Panc1 (cell line): Measurements from ENCODE around the gene RPGR. TPM values are rescaled to one million over a fixed set of nuclear protein-coding genes. Genes with fewer than 3 reads are reported as not detected.

Experiments used
- ATAC-seq: fragments of 200-7000 bp; cut with Tn5 transposase; 2 replicates; pipeline ENCODE4 v1.9.1; 2020; ENCODE audit warnings: mild to moderate bottlenecking, moderate library complexity
- BruUV-seq: library from RNA; stranded (reverse); fragments of 400-500 nt; replicated peaks from 2 replicates; lab custom pipeline; 2021; lab: Mats Ljungman, UMichigan
- CTCF ChIA-PET: fragments of 300-600 bp; sonication (Branson Sonifier 250); formaldehyde crosslinking; loops from one replicate; lab custom pipeline; 2022; ENCODE audit warnings: antibody characterized with exemption; lab: Charles Lee
- POLR2A ChIA-PET: fragments of 300-600 bp; sonication (Branson Sonifier 250); formaldehyde crosslinking; loops from one replicate; lab custom pipeline; 2022; ENCODE audit warnings: antibody characterized with exemption; lab: Charles Lee
- DNase-seq: peaks from one replicate; pipeline ENCODE4 v3.0.0-alpha.2; 2010; ENCODE audit warnings: low read depth, low spot score
- H3K27ac ChIP-seq: 2 replicates; pipeline ENCODE4 v1.5.1; 2011; ENCODE audit warnings: mild to moderate bottlenecking, low read length, inconsistent platforms
- H3K27me3 ChIP-seq: fragments of 200-500 bp; sonication (Bioruptor generic); 2 replicates; pipeline ENCODE4 v1.6.0; 2014; ENCODE audit warnings: low read length, inconsistent platforms; ENCODE audit not compliant: control insufficient read depth, insufficient read depth
- H3K36me3 ChIP-seq: fragments of 200-500 bp; sonication (Bioruptor generic); 2 replicates; pipeline ENCODE4 v1.5.1; 2014; ENCODE audit warnings: inconsistent platforms, mild to moderate bottlenecking, low read length, moderate library complexity; ENCODE audit not compliant: control insufficient read depth, insufficient read depth
- H3K4me1 ChIP-seq: 2 replicates; pipeline ENCODE4 v1.5.1; 2011; ENCODE audit warnings: inconsistent platforms, mild to moderate bottlenecking, low read length, moderate library complexity; ENCODE audit not compliant: control insufficient read depth, insufficient read depth
- H3K4me3 ChIP-seq, 2 experiments: 2 replicates each; pipeline ENCODE4 v1.5.1; 2011 to 2012; ENCODE audit warnings: low read depth in 2 of 2, low read length in 2 of 2, mild to moderate bottlenecking in 2 of 2, inconsistent platforms in 1 of 2, moderate library complexity in 1 of 2
- H3K9me3 ChIP-seq: fragments of 200-500 bp; sonication (Bioruptor generic); 2 replicates; pipeline ENCODE4 v1.5.1; 2014; ENCODE audit warnings: low read depth, mild to moderate bottlenecking, inconsistent platforms, low read length, moderate library complexity; ENCODE audit not compliant: control insufficient read depth, insufficient read depth
- POLR2AphosphoS5 ChIP-seq: IDR thresholded peaks from 2 replicates; pipeline ENCODE4 v1.6.1; 2012; ENCODE audit warnings: mild to moderate bottlenecking, low read depth, low read length, moderate library complexity
- SIN3A ChIP-seq: IDR thresholded peaks from 2 replicates; pipeline ENCODE4 v1.6.1; 2012; ENCODE audit warnings: low read depth, mild to moderate bottlenecking, low read length, moderate library complexity, borderline replicate concordance; ENCODE audit not compliant: insufficient read depth
- TCF7L2 ChIP-seq: IDR thresholded peaks from 2 replicates; pipeline ENCODE4 v1.6.1; 2011; ENCODE audit warnings: mild to moderate bottlenecking, low read depth, low read length, inconsistent platforms
- in situ Hi-C: cut with HindIII; loops from 2 replicates; pipeline ENCODE4 v1.10.0; 2016; ENCODE audit warnings: low sequenced_read_pairs, low pct_unique_long_range_greater_than_20kb
- intact Hi-C: fragments of 100-400 bp; cut with micrococcal nuclease; formaldehyde crosslinking; loops from one replicate; pipeline ENCODE4 v1.10.0; 2022; ENCODE audit not compliant: unreplicated experiment
- total RNA-seq: library from RNA; stranded (reverse); gene quantifications from one replicate; pipeline ENCODE4 v1.2.1, GENCODE V29; 2021; ENCODE audit not compliant: unreplicated experiment
- TF ChIP-seq, protein P1 (sequence below): fragments of 450-650 bp; IDR thresholded peaks from 2 replicates; pipeline ENCODE4 v1.5.1; 2017; ENCODE audit warnings: mild to moderate bottlenecking
- TF ChIP-seq, protein P2 (sequence below), 2 experiments: IDR thresholded peaks; 2 replicates each; pipeline ENCODE4 v1.6.1; 2011 to 2012; ENCODE audit warnings: low read depth in 2 of 2, control low read depth in 1 of 2, low read length in 1 of 2, mild to moderate bottlenecking in 1 of 2, moderate library complexity in 1 of 2; ENCODE audit not compliant: insufficient read depth in 1 of 2

Gene RPGR
- total RNA-seq, 1 experiment from 2014 or later = 4.0 TPM

DNA sequence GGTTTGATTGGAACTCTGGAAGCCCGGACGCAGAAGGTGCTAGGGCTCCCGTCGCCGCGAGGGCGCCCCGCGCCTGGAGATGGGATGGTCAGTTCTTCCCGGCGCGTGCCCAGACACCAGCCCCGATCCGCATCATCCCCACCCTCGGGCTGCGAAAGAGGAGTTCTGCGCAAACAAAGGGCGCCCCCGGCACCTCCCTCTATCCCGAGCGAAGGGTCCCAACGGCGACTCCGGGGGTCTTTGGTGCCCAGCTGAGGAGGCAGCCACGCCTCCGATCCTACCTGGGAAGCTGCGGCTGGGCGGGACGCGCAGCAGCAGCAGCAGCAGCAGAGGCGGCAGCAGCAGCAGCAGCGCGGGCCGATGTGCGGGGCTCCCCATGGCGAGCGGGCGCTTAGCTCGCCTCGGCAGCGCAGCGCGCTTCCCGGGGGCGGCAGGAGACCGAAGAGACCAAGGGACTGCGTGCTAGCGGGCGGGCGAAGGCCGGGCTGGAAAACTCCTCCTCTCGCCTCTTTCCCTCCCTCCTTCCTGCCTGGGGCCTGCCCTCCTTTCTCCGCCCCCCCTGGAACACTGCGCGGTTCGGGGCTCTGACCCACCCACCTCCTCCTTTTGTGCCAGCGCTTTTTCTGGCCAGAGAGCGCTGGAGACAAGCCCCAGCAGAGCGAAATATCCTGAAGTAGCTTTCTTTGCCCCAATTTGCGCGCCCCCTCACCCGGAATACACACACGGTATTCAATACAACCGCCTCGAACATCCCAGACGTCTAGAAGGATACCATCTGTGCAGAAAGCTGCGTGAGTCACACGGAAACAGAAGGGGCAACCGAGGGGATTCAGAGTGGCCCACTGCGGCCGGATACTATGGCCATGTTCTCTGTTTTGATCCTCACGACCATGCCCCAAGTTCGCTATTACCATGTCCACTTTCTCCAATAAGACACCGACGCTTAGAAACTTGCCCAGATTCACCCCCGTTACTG lies 106.6 kb downstream of the RPGR start, which contains the start of gene SRPX:
SRPX (minus strand) TSS at position 457 of the 976 bp plus-strand sequence; CDS start at position 378, 79 bp downstream.
- Histone ChIP-seq H3K4me3 (peak within 1 kb of the TSS; percentile 41 to 47), H3K27me3 (no peaks in the 10 kb centered on the region), H3K27ac (no peak within 1 kb of the TSS), H3K36me3 (no peaks in the 10 kb centered on the region), H3K4me1 (no peaks in the 10 kb centered on the region), H3K9me3 (no peaks in the 10 kb centered on the region)
- no peak for DNase-seq
- in situ Hi-C loops = no loop called here
- intact Hi-C loops = no loop called here
- ATAC-seq = peak; percentile 85
- POLR2A ChIA-PET = no interaction called here
- CTCF ChIA-PET = no interaction called here
- TF ChIP-seq, protein P1, sequence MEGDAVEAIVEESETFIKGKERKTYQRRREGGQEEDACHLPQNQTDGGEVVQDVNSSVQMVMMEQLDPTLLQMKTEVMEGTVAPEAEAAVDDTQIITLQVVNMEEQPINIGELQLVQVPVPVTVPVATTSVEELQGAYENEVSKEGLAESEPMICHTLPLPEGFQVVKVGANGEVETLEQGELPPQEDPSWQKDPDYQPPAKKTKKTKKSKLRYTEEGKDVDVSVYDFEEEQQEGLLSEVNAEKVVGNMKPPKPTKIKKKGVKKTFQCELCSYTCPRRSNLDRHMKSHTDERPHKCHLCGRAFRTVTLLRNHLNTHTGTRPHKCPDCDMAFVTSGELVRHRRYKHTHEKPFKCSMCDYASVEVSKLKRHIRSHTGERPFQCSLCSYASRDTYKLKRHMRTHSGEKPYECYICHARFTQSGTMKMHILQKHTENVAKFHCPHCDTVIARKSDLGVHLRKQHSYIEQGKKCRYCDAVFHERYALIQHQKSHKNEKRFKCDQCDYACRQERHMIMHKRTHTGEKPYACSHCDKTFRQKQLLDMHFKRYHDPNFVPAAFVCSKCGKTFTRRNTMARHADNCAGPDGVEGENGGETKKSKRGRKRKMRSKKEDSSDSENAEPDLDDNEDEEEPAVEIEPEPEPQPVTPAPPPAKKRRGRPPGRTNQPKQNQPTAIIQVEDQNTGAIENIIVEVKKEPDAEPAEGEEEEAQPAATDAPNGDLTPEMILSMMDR = no peak
- TF ChIP-seq SIN3A = no peak
- TF ChIP-seq TCF7L2 = no peak
- TF ChIP-seq, protein P2, sequence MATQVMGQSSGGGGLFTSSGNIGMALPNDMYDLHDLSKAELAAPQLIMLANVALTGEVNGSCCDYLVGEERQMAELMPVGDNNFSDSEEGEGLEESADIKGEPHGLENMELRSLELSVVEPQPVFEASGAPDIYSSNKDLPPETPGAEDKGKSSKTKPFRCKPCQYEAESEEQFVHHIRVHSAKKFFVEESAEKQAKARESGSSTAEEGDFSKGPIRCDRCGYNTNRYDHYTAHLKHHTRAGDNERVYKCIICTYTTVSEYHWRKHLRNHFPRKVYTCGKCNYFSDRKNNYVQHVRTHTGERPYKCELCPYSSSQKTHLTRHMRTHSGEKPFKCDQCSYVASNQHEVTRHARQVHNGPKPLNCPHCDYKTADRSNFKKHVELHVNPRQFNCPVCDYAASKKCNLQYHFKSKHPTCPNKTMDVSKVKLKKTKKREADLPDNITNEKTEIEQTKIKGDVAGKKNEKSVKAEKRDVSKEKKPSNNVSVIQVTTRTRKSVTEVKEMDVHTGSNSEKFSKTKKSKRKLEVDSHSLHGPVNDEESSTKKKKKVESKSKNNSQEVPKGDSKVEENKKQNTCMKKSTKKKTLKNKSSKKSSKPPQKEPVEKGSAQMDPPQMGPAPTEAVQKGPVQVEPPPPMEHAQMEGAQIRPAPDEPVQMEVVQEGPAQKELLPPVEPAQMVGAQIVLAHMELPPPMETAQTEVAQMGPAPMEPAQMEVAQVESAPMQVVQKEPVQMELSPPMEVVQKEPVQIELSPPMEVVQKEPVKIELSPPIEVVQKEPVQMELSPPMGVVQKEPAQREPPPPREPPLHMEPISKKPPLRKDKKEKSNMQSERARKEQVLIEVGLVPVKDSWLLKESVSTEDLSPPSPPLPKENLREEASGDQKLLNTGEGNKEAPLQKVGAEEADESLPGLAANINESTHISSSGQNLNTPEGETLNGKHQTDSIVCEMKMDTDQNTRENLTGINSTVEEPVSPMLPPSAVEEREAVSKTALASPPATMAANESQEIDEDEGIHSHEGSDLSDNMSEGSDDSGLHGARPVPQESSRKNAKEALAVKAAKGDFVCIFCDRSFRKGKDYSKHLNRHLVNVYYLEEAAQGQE (IDR thresholded peaks at IDR 0.05; ENCODE audit: insufficient read depth in 1 of 2, low read depth in 2 of 2, low read length in 1 of 2) = no peak
- TF ChIP-seq POLR2AphosphoS5 = no peak
- no TSS peak for BruUV-seq

DNA sequence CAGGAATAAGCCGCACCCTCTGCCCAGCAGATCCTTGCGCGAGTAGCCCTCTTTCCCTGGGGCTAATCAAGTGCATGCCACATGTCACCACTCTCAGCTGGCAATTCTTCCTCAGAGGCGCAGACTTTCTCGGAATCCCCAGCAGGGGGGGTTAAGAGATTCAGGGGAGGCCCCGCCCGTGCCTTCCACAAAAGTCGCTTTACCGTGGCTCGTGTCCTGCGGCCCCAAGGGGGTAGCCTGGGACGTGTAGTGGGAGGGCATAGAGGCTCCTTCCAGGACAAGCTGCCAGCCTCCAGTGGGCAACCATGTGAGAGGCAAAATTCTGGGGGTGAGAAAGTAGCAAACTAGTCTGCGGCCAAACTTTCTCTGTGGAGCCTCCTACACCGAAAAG lies 107.3 kb downstream of the RPGR start:
- Histone ChIP-seq H3K4me3 (peak overlapping the region; percentile 41 to 47), H3K27ac (no peak overlapping the region), H3K27me3 (no peaks in the 10 kb centered on the region), H3K36me3 (no peaks in the 10 kb centered on the region), H3K4me1 (no peaks in the 10 kb centered on the region), H3K9me3 (no peaks in the 10 kb centered on the region)
- in situ Hi-C loops (no loop called here), intact Hi-C loops (no loop called here)
- ATAC-seq = peak; percentile 86
- DNase-seq = no peak
- ChIA-PET POLR2A (no interaction called here), CTCF (no interaction called here)
- TF ChIP-seq, protein P1 = peak; percentile 58
- TF ChIP-seq TCF7L2 = no peak
- no peak for TF ChIP-seq POLR2AphosphoS5
- TF ChIP-seq SIN3A = no peak
- TF ChIP-seq, protein P2 (IDR thresholded peaks at IDR 0.05; ENCODE audit: insufficient read depth in 1 of 2, low read depth in 2 of 2, low read length in 1 of 2) = no peak
- BruUV-seq = no TSS peak
